HEK293 (cell line): Measurements from ENCODE around the gene KBTBD12.

ENCODE experiments used
- CTCF ChIA-PET: fragments of 350-600 bp; formaldehyde crosslinking; extraction: SDS; loops from one replicate; lab custom pipeline; 2021; ENCODE audit warnings: antibody characterized with exemption; lab: Yijun Ruan, JAX
- POLR2A ChIA-PET: fragments of 300-600 bp; formaldehyde crosslinking; extraction: SDS; loops from one replicate; lab custom pipeline; 2020; ENCODE audit warnings: antibody characterized with exemption, inconsistent platforms; lab: Yijun Ruan, JAX
- H3K27ac ChIP-seq: fragments of 200-500 bp; sonication (Bioruptor generic); 2 replicates; pipeline ENCODE4 v1.5.1; 2014; ENCODE audit warnings: low read depth, low read length, control low read depth, inconsistent platforms; ENCODE audit errors: extremely low read depth
- H3K36me3 ChIP-seq, 2 experiments: fragments of 200-500 bp in 1 of 2; sonication (Bioruptor generic) in 1 of 2; 1 replicate in 1 of 2; 2 replicates in 1 of 2; pipeline ENCODE4 v1.5.1; 2014 to 2017; ENCODE audit warnings: inconsistent platforms in 2 of 2, low read length in 2 of 2; ENCODE audit not compliant: control insufficient read depth in 2 of 2, insufficient read depth in 1 of 2
- H3K4me1 ChIP-seq: fragments of 200-500 bp; sonication (Bioruptor generic); 2 replicates; pipeline ENCODE4 v1.5.1; 2014; ENCODE audit warnings: mild to moderate bottlenecking, low read length, inconsistent platforms; ENCODE audit not compliant: control insufficient read depth, insufficient read depth
- H3K4me3 ChIP-seq: 2 replicates; pipeline ENCODE4 v1.5.1; 2011; ENCODE audit warnings: low read depth, mild to moderate bottlenecking, control low read depth, low read length, moderate library complexity
- H3K9me3 ChIP-seq: fragments of 200-500 bp; sonication (Bioruptor generic); 2 replicates; pipeline ENCODE4 v1.5.1; 2014; ENCODE audit warnings: low read depth, low read length, inconsistent platforms; ENCODE audit not compliant: control insufficient read depth, insufficient read depth
- RBAK ChIP-seq: fragments of 450-650 bp; formaldehyde crosslinking; IDR thresholded peaks from 2 replicates; pipeline ENCODE4 v1.5.1; 2016; ENCODE audit warnings: missing biosample characterization, missing genetic modification characterization
- REPIN1 ChIP-seq: fragments of 450-650 bp; formaldehyde crosslinking; IDR thresholded peaks from 2 replicates; pipeline ENCODE4 v1.5.1; 2017; ENCODE audit warnings: missing biosample characterization, missing genetic modification characterization, low read depth
- REST ChIP-seq: fragments of 450-650 bp; formaldehyde crosslinking; IDR thresholded peaks from 2 replicates; pipeline ENCODE4 v1.5.1; 2016; ENCODE audit warnings: missing biosample characterization, missing genetic modification characterization
- SCRT1 ChIP-seq: fragments of 450-650 bp; formaldehyde crosslinking; IDR thresholded peaks from 2 replicates; pipeline ENCODE4 v1.5.1; 2016; ENCODE audit warnings: missing biosample characterization, missing genetic modification characterization, borderline replicate concordance
- TCF7L2 ChIP-seq: IDR thresholded peaks from 2 replicates; pipeline ENCODE4 v1.6.1; 2011; ENCODE audit warnings: low read depth, mild to moderate bottlenecking, inconsistent platforms, low read length, moderate library complexity, borderline replicate concordance
- ZBTB8A ChIP-seq: fragments of 450-650 bp; formaldehyde crosslinking; IDR thresholded peaks from 2 replicates; pipeline ENCODE4 v1.5.1; 2016; ENCODE audit warnings: missing biosample characterization, missing genetic modification characterization
- ZNF23 ChIP-seq: fragments of 450-650 bp; formaldehyde crosslinking; IDR thresholded peaks from 2 replicates; pipeline ENCODE4 v1.5.1; 2016; ENCODE audit warnings: missing biosample characterization, missing genetic modification characterization, borderline replicate concordance
- ZNF280C ChIP-seq: fragments of 450-650 bp; formaldehyde crosslinking; IDR thresholded peaks from 2 replicates; pipeline ENCODE4 v1.5.1; 2016; ENCODE audit warnings: missing biosample characterization, missing genetic modification characterization
- ZNF341 ChIP-seq: fragments of 450-650 bp; formaldehyde crosslinking; IDR thresholded peaks from 2 replicates; pipeline ENCODE4; 2016; ENCODE audit warnings: low read depth, missing biosample characterization, missing genetic modification characterization
- ZNF530 ChIP-seq: fragments of 450-650 bp; formaldehyde crosslinking; IDR thresholded peaks from 2 replicates; pipeline ENCODE4 v1.5.1; 2016; ENCODE audit warnings: low read depth, missing biosample characterization, missing genetic modification characterization
- TF ChIP-seq, protein P1 (sequence below): fragments of 450-650 bp; formaldehyde crosslinking; IDR thresholded peaks from 2 replicates; pipeline ENCODE4 v1.5.1; 2016; ENCODE audit warnings: missing biosample characterization, missing genetic modification characterization
- TF ChIP-seq, protein P2 (sequence below): fragments of 450-650 bp; formaldehyde crosslinking; IDR thresholded peaks from 2 replicates; pipeline ENCODE4 v1.5.1; 2017; ENCODE audit warnings: missing biosample characterization, mild to moderate bottlenecking, missing genetic modification characterization, moderate library complexity
- TF ChIP-seq, protein P3 (sequence below): fragments of 450-650 bp; formaldehyde crosslinking; IDR thresholded peaks from 2 replicates; pipeline ENCODE4 v1.5.1; 2016; ENCODE audit warnings: missing biosample characterization, missing genetic modification characterization
- TF ChIP-seq, protein P4 (sequence below): fragments of 450-650 bp; formaldehyde crosslinking; IDR thresholded peaks from 2 replicates; pipeline ENCODE4 v1.5.0; 2017; ENCODE audit warnings: missing biosample characterization, missing genetic modification characterization, borderline replicate concordance

KBTBD12 gene

GRCh38 chr3:127938800-127939199 is 23.8 kb downstream of the KBTBD12 start:
- no peaks in the 10 kb centered on the region for H3K9me3 ChIP-seq
- TF ChIP-seq ZBTB8A (tag by site-specific recombination) (no peak), SCRT1 (tag by site-specific recombination) (no peak), ZNF530 (tag by site-specific recombination) (no peak), TCF7L2 (no peak)
- TF ChIP-seq, protein P1, sequence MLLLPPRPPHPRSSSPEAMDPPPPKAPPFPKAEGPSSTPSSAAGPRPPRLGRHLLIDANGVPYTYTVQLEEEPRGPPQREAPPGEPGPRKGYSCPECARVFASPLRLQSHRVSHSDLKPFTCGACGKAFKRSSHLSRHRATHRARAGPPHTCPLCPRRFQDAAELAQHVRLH (tag by site-specific recombination) = no peak
- ChIA-PET CTCF (no interaction called here), POLR2A (no interaction called here)
- no peaks in the 10 kb centered on the region for H3K36me3 ChIP-seq
- H3K4me1 ChIP-seq = no peaks in the 10 kb centered on the region
- H3K27ac ChIP-seq = no peak overlapping the region
- no peak overlapping the region for H3K4me3 ChIP-seq

DNA sequence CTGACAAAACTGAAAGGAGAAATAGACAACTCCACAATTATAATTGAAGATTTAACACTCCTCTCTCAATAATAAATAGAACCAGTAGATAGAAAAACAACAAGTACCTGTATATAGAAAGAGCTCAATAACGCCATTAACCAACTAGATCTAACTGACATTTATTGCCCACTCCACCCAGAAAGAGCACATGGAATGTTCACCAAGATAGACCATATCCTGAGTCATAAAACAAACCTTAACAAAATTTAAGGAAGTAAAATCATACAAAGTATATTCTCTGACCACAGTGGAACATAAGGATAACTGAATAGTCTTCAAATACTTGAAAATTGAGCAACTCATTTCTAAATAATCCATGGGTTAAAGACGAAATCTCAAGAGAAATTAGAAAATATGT is 25.1 kb downstream of the KBTBD12 start:
- H3K4me3 ChIP-seq = no peak overlapping the region
- H3K4me1 ChIP-seq = no peaks in the 10 kb centered on the region
- ChIA-PET POLR2A (no interaction called here), CTCF (no interaction called here)
- no peaks in the 10 kb centered on the region for H3K9me3 ChIP-seq
- H3K27ac ChIP-seq = no peak overlapping the region
- H3K36me3 ChIP-seq = no peaks in the 10 kb centered on the region
- TF ChIP-seq REST (tag by site-specific recombination) (no peak), ZNF341 (tag by site-specific recombination) (no peak), RBAK (tag by site-specific recombination) (no peak), REPIN1 (tag by site-specific recombination) (no peak)
- TF ChIP-seq, protein P2, sequence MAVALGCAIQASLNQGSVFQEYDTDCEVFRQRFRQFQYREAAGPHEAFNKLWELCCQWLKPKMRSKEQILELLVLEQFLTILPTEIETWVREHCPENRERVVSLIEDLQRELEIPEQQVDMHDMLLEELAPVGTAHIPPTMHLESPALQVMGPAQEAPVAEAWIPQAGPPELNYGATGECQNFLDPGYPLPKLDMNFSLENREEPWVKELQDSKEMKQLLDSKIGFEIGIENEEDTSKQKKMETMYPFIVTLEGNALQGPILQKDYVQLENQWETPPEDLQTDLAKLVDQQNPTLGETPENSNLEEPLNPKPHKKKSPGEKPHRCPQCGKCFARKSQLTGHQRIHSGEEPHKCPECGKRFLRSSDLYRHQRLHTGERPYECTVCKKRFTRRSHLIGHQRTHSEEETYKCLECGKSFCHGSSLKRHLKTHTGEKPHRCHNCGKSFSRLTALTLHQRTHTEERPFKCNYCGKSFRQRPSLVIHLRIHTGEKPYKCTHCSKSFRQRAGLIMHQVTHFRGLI (tag by site-specific recombination) = no peak

DNA sequence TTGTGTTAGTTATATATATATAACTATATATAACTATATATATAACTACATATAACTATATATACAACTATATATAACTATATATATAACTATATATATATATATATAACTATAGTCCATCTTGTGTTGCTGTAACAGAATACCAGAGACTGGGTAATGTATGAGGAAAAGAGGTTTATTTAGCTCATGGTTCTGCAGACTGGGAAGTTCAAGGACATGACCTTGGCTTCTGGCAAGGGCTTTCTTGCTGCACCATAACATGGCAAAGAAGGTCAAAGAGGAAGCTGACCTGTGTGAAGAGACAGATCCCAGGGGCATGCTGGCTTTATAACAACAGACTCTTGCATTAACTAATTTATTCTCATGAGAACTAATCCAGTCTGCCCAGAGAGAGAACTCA is 27.6 kb downstream of the KBTBD12 start:
- CTCF ChIA-PET = no interaction called here
- H3K36me3 ChIP-seq = no peaks in the 10 kb centered on the region
- H3K9me3 ChIP-seq = no peaks in the 10 kb centered on the region
- no peak overlapping the region for H3K4me3 ChIP-seq
- TF ChIP-seq ZNF280C (no peak), ZNF23 (tag by site-specific recombination) (no peak)
- TF ChIP-seq, protein P3, sequence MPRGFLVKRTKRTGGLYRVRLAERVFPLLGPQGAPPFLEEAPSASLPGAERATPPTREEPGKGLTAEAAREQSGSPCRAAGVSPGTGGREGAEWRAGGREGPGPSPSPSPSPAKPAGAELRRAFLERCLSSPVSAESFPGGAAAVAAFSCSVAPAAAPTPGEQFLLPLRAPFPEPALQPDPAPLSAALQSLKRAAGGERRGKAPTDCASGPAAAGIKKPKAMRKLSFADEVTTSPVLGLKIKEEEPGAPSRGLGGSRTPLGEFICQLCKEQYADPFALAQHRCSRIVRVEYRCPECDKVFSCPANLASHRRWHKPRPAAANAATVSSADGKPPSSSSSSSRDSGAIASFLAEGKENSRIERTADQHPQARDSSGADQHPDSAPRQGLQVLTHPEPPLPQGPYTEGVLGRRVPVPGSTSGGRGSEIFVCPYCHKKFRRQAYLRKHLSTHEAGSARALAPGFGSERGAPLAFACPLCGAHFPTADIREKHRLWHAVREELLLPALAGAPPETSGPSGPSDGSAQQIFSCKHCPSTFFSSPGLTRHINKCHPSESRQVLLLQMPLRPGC (tag by site-specific recombination) = no peak
- TF ChIP-seq, protein P4, sequence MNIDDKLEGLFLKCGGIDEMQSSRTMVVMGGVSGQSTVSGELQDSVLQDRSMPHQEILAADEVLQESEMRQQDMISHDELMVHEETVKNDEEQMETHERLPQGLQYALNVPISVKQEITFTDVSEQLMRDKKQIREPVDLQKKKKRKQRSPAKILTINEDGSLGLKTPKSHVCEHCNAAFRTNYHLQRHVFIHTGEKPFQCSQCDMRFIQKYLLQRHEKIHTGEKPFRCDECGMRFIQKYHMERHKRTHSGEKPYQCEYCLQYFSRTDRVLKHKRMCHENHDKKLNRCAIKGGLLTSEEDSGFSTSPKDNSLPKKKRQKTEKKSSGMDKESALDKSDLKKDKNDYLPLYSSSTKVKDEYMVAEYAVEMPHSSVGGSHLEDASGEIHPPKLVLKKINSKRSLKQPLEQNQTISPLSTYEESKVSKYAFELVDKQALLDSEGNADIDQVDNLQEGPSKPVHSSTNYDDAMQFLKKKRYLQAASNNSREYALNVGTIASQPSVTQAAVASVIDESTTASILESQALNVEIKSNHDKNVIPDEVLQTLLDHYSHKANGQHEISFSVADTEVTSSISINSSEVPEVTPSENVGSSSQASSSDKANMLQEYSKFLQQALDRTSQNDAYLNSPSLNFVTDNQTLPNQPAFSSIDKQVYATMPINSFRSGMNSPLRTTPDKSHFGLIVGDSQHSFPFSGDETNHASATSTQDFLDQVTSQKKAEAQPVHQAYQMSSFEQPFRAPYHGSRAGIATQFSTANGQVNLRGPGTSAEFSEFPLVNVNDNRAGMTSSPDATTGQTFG (tag by site-specific recombination) = no peak
- TF ChIP-seq, all 188 proteins: peak for 0
- Histone ChIP-seq H3K4me1 (no peaks in the 10 kb centered on the region), H3K27ac (no peak overlapping the region)
- POLR2A ChIA-PET = no interaction called here
